Measurements from ENCODE around the gene ZNF407.

DNA sequence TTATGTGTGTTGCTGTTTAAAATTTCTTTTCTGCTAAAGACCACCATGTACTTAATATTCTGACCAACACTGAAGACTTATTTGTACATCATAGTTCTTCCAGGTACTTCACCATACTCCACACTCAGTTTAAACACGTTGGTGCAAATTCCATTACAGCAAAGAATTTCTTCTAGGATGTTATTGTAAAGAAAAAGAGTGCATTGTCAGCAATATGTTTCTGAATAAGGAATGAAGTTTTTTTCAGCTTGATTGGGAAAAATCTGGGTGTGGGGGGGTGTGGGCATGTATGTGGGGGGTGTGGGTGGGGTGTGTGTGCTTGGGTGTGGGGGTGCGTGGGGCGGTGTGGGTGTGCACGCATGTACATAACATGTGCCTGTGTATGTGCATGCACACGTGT, 447.1 kb downstream of the ZNF407 start:
- TF ChIP-seq, protein P1, sequence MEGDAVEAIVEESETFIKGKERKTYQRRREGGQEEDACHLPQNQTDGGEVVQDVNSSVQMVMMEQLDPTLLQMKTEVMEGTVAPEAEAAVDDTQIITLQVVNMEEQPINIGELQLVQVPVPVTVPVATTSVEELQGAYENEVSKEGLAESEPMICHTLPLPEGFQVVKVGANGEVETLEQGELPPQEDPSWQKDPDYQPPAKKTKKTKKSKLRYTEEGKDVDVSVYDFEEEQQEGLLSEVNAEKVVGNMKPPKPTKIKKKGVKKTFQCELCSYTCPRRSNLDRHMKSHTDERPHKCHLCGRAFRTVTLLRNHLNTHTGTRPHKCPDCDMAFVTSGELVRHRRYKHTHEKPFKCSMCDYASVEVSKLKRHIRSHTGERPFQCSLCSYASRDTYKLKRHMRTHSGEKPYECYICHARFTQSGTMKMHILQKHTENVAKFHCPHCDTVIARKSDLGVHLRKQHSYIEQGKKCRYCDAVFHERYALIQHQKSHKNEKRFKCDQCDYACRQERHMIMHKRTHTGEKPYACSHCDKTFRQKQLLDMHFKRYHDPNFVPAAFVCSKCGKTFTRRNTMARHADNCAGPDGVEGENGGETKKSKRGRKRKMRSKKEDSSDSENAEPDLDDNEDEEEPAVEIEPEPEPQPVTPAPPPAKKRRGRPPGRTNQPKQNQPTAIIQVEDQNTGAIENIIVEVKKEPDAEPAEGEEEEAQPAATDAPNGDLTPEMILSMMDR (conservative IDR thresholded peaks at IDR 0.05; ENCODE audit: low read depth in 2 of 2): no peak
- TF ChIP-seq EZH2phosphoT487 (IDR thresholded peaks at IDR 0.05; ENCODE audit: unreplicated experiment) (no peak), REST (IDR thresholded peaks at IDR 0.05; ENCODE audit: unreplicated experiment) (no peak), POLR2AphosphoS5 (IDR thresholded peaks at IDR 0.05; ENCODE audit: low read depth) (no peak), EZH2 (IDR thresholded peaks at IDR 0.05; ENCODE audit: low read depth, unreplicated experiment) (no peak), JUNB (IDR thresholded peaks at IDR 0.05; ENCODE audit: unreplicated experiment) (no peak), ZNF114 (CRISPR knock-in tag; IDR thresholded peaks at IDR 0.05) (no peak), CREB1 (CRISPR knock-in tag; IDR thresholded peaks at IDR 0.05; ENCODE audit: low read depth) (no peak), NANOG (IDR thresholded peaks at IDR 0.05; ENCODE audit: borderline replicate concordance) (no peak), STAT1 (IDR thresholded peaks at IDR 0.05; ENCODE audit: unreplicated experiment) (no peak), ZNF331 (CRISPR knock-in tag; IDR thresholded peaks at IDR 0.05; ENCODE audit: low read depth) (no peak)
